Psoas muscle (tissue), 8 donors: ENCODE measurements around the gene EPB41L3. TPM values are rescaled to one million over a fixed set of nuclear protein-coding genes. Genes with fewer than 3 reads are reported as not detected.
"Not testable (repeated sequence)": the region's sequence is repeated elsewhere in the genome, so short reads cannot be mapped to it uniquely, and the experiment has no call there.

Experiments
- ATAC-seq, 4 donors: fragments of 200-7000 bp; cut with Tn5 transposase; one replicate each; pipeline ENCODE4 v1.9.1; 2020; ENCODE audit warnings: moderate library complexity in 3 of 4, mild to moderate bottlenecking in 2 of 4
- DNase-seq, 2 donors: peaks; one replicate each; pipeline ENCODE4 v3.0.0-alpha.2; 2020
- H3K27ac ChIP-seq: fragments of 200-600 bp; one replicate; pipeline ENCODE4 v1.8.0; 2022
- H3K27me3 ChIP-seq, 3 donors: fragments of 200-600 bp in 1 of 3; one replicate each; pipeline versions ENCODE4 v1.6.1 to v1.8.0; 2013 to 2022; ENCODE audit warnings: low read length in 2 of 3, mild to moderate bottlenecking in 2 of 3, moderate library complexity in 1 of 3; ENCODE audit not compliant: insufficient read depth in 3 of 3
- H3K36me3 ChIP-seq, 2 donors: fragments of 200-600 bp in 1 of 2; one replicate each; pipeline versions ENCODE4 v1.6.1 to v1.8.0; 2013 to 2022; ENCODE audit warnings: low read depth in 1 of 2, mild to moderate bottlenecking in 1 of 2, moderate library complexity in 1 of 2; ENCODE audit not compliant: insufficient read depth in 1 of 2
- H3K4me1 ChIP-seq: fragments of 200-600 bp; one replicate; pipeline ENCODE4 v1.8.0; 2022
- H3K4me3 ChIP-seq: fragments of 200-600 bp; one replicate; pipeline ENCODE4 v1.8.0; 2022; ENCODE audit warnings: mild to moderate bottlenecking
- H3K9me3 ChIP-seq: fragments of 200-600 bp; one replicate; pipeline ENCODE4 v1.8.0; 2022
- CTCF ChIP-seq: fragments of 200-600 bp; IDR thresholded peaks from one replicate; pipeline ENCODE4 v1.8.0; 2022; ENCODE audit warnings: antibody characterized with exemption
- WGBS, 3 donors: extraction: QIAGEN DNeasy Blood & Tissue Kit; methylation state at CpG; one replicate each; pipeline versions ENCODE4 v1.1.6 to v1.1.7; 2013; 5-methylcytosine and 5-hydroxymethylcytosine counted together
- intact Hi-C, 2 donors: fragments of 100-400 bp; cut with DNase I; formaldehyde crosslinking; loops; one replicate each; pipeline versions ENCODE4 v1.11.0 to v1.14.2; 2022
- polyA plus RNA-seq, 3 donors: library from polyadenylated mRNA; stranded (reverse); fragments of 200-250 nt; gene quantifications; one replicate each; pipeline ENCODE4 v1.2.3, GENCODE V29; 2013
- total RNA-seq, 4 donors: library from RNA; stranded (reverse); fragmentation: NEBNext Ultra II Directional in 2 of 4; extraction: Animal tissue kit (Norgen Biotek cat#: 25700) in 2 of 4; gene quantifications; one replicate each; pipeline versions ENCODE4 v1.2.1 to v1.2.4, GENCODE V29; 2021 to 2023
- donor health status: healthy with polysubstance abuse.
- donor health status: DM: no; HTN: no; CAD: no; lungs with moderate emphysema.
- donor health status: Bipolar disorder and iron deficiency.
- donor health status: healthy.
- donor health status: DM: yes; HTN: yes; CAD: no.
- donor health status: DM: no; HTN: no; CAD: no.
- donor health status: DM: no; HTN: no; CAD: no.
- donor health status: DM: yes; HTN: yes; CAD: no.

The EPB41L3 gene
- total and polyA plus RNA-seq, 7 donors, result 1.4 to 23.6 (median 6.0) TPM

GRCh38 chr18:5515011-5515784 lies 28.6 kb downstream of the EPB41L3 start:
- 18 to 24% (median 23%) methylated on average over 3 of the region's 3 CpGs for WGBS, 3 donors
- no peaks in the 10 kb centered on the region for H3K27me3 ChIP-seq
- no peak for TF ChIP-seq CTCF
- H3K4me3 ChIP-seq, result no peak overlapping the region
- no peak for DNase-seq
- H3K36me3 ChIP-seq, result no peaks in the 10 kb centered on the region
- peak in 1 of 4 donors; percentile 64 for ATAC-seq
- no peak overlapping the region for H3K27ac ChIP-seq
- H3K9me3 ChIP-seq, result no peaks in the 10 kb centered on the region
- intact Hi-C loops, result no loop called here
- no peaks in the 10 kb centered on the region for H3K4me1 ChIP-seq

GRCh38 chr18:5513947-5514346 lies 29.9 kb downstream of the EPB41L3 start:
- H3K36me3 ChIP-seq, result no peaks in the 10 kb centered on the region
- DNase-seq, result no peak
- H3K9me3 ChIP-seq, result no peaks in the 10 kb centered on the region
- H3K4me3 ChIP-seq, result no peak overlapping the region
- 6 to 12% (median 10%) methylated on average over 1 of the region's 1 CpG for WGBS, 3 donors
- no peaks in the 10 kb centered on the region for H3K4me1 ChIP-seq
- no peak for TF ChIP-seq CTCF
- no peaks in the 10 kb centered on the region for H3K27me3 ChIP-seq
- intact Hi-C loops, result no loop called here
- no peak for ATAC-seq
- no peak overlapping the region for H3K27ac ChIP-seq

- no peak overlapping the region for H3K4me3 ChIP-seq
- no peaks in the 10 kb centered on the region for H3K4me1 ChIP-seq
- no peak for TF ChIP-seq CTCF
- WGBS, 3 donors, result 91 to 96% (median 93%) methylated on average over 4 of the region's 4 CpGs
- no peaks in the 10 kb centered on the region for H3K27me3 ChIP-seq
- intact Hi-C loops, result no loop called here
- DNase-seq (no peak), ATAC-seq (no peak)
- H3K27ac ChIP-seq, result no peak overlapping the region
- no peaks in the 10 kb centered on the region for H3K9me3 ChIP-seq
- no peaks in the 10 kb centered on the region for H3K36me3 ChIP-seq
These were observed 31.6 kb downstream of the EPB41L3 start for GRCh38 chr18:5512176-5512575.

GRCh38 chr18:5511541-5511940 lies 32.3 kb downstream of the EPB41L3 start:
- intact Hi-C loops, result not testable (repeated sequence)

GRCh38 chr18:5510135-5510846 lies 33.5 kb downstream of the EPB41L3 start:
- no peaks in the 10 kb centered on the region for H3K36me3 ChIP-seq
- H3K4me3 ChIP-seq, result no peak overlapping the region
- no peak overlapping the region for H3K27ac ChIP-seq
- ATAC-seq (no peak), DNase-seq (no peak)
- TF ChIP-seq CTCF, result no peak
- H3K4me1 ChIP-seq, result no peaks in the 10 kb centered on the region
- H3K9me3 ChIP-seq, result no peaks in the 10 kb centered on the region
- no peaks in the 10 kb centered on the region for H3K27me3 ChIP-seq
- intact Hi-C loops, result no loop called here
- WGBS, 3 donors, result 74 to 81% (median 79%) methylated on average over 7 of the region's 7 CpGs

More at GRCh38 chr18:5511541-5511940, 32.3 kb downstream of the EPB41L3 start:
- H3K27ac ChIP-seq, ATAC-seq, H3K9me3 ChIP-seq, H3K4me3 ChIP-seq, H3K27me3 ChIP-seq, H3K36me3 ChIP-seq, DNase-seq, H3K4me1 ChIP-seq: not testable (repeated sequence)
- WGBS, 3 donors, result 90 to 92% (median 91%) methylated on average over 4 of the region's 4 CpGs
